Measurements from ENCODE around the gene DRICH1. TPM values are rescaled to one million over a fixed set of nuclear protein-coding genes. Genes with fewer than 3 reads are reported as not detected.
A peak's percentile ranks its signal among the peaks of the same experiment; 100 is the strongest.
"Not testable (repeated sequence)": the region's sequence is repeated elsewhere in the genome, so short reads cannot be mapped to it uniquely, and the experiment has no call there.

DRICH1 gene
- total and polyA plus RNA-seq, 9 donors, result 0.32 to 3.6 (median 0.79) TPM; not detected in 1

- Histone ChIP-seq H3K27me3 (no peaks in the 10 kb centered on the region), H3K36me3 (no peaks in the 10 kb centered on the region), H3K4me3 (no peak overlapping the region), H3K4me1 (ENCODE audit: insufficient read depth) (peaks cover 10% of the 10 kb centered on the region), H3K9me3 (no peaks in the 10 kb centered on the region), H3K27ac (no peak overlapping the region)
- intact Hi-C loops (cut with DNase I), result no loop called here
- DNase-seq, result peak in 1 of 5 donors; percentile 15
- WGBS, 3 donors, result 93 to 95% (median 94%) methylated on average over 9 of the region's 9 CpGs
- TF ChIP-seq EP300 (IDR thresholded peaks at IDR 0.05) (no peak), POLR2A (IDR thresholded peaks at IDR 0.05) (no peak), CTCF (IDR thresholded peaks at IDR 0.05) (no peak)
Observed at GRCh38 chr22:23563111-23563510, 69.0 kb downstream of the DRICH1 start.

DNA sequence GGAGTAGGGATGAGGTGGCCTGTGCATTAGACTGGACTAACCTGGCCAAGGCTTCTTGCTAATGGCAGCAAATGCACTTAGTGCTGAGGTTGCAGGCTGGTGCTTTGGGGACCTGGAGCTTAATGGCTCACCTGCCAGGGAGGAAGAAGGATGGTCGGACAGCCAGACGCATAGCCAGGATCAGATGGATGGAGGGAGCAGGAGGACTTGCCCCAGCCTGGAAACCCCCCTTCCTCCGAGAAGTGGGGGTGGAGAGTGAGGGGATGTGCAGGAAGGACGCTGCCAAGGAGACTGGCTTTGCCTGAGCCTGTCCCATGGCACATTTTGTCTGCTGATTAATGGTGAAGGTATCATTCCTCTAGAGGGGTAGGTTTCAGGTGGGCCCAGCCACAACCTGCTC lies 69.9 kb downstream of the DRICH1 start:
- intact Hi-C loops (cut with DNase I), result no loop called here
- WGBS, 3 donors, result 78 to 93% (median 83%) methylated on average over 4 of the region's 4 CpGs

GRCh38 chr22:23561025-23561510 lies 71.1 kb downstream of the DRICH1 start:
- H3K27me3 ChIP-seq; intact Hi-C loops (cut with DNase I); H3K27ac ChIP-seq; H3K4me3 ChIP-seq; H3K9me3 ChIP-seq; H3K4me1 ChIP-seq (ENCODE audit: insufficient read depth); H3K36me3 ChIP-seq: not testable (repeated sequence)
- WGBS, 3 donors, result 73 to 84% (median 84%) methylated on average over 7 to 24 of the region's 24 CpGs
- DNase-seq, result peak in 1 of 5 donors; percentile 14

More for the DNA sequence above, 69.9 kb downstream of the DRICH1 start:
- no peaks in the 10 kb centered on the region for H3K27me3 ChIP-seq
- H3K9me3 ChIP-seq, result no peaks in the 10 kb centered on the region
- no peaks in the 10 kb centered on the region for H3K36me3 ChIP-seq
- H3K27ac ChIP-seq, result no peak overlapping the region
- no peak for DNase-seq
- TF ChIP-seq POLR2A (IDR thresholded peaks at IDR 0.05) (no peak), EP300 (IDR thresholded peaks at IDR 0.05) (no peak), CTCF (IDR thresholded peaks at IDR 0.05) (no peak)
- H3K4me3 ChIP-seq, result no peak overlapping the region
- H3K4me1 ChIP-seq (ENCODE audit: insufficient read depth), result peaks cover 10% of the 10 kb centered on the region

- intact Hi-C loops (cut with DNase I), result not testable (repeated sequence)
- 13 to 23% (median 21%) methylated on average over 1 of the region's 1 CpG for WGBS, 3 donors
Observed at GRCh38 chr22:23560215-23560614, 71.9 kb downstream of the DRICH1 start.

More at GRCh38 chr22:23560215-23560614, 71.9 kb downstream of the DRICH1 start:
- H3K4me1 ChIP-seq (ENCODE audit: insufficient read depth); H3K27ac ChIP-seq; DNase-seq; H3K36me3 ChIP-seq; H3K27me3 ChIP-seq; H3K4me3 ChIP-seq; H3K9me3 ChIP-seq: not testable (repeated sequence)

Small RNAs within 50 kb of the gene (small RNA-seq; reads per million reads assigned to genes)
- gene AP000346.3, result not detected

Other genes with a start within 250 kb of the DRICH1 start
- under 1 TPM in 1 of 7 donors, not detected in 6; 0.34 TPM for gene IGLL1, start 52.0 kb downstream of the DRICH1 start, total RNA-seq
- not detected for gene IGLL1, start 52.0 kb downstream of the DRICH1 start, polyA plus RNA-seq
- gene RGL4, start 58.7 kb upstream of the DRICH1 start, total RNA-seq, result under 1 TPM in 1 of 7 donors, not detected in 6; 0.20 TPM
- gene RGL4, start 58.7 kb upstream of the DRICH1 start, polyA plus RNA-seq, result under 1 TPM in 1 of 2 donors, not detected in 1; 0.31 TPM
- 10 to 100 TPM in 5 of 7 donors, 1 to 10 TPM in 2; 4.8 to 21.6 (median 17.8) TPM for gene ZNF70, start 118.8 kb upstream of the DRICH1 start, total RNA-seq
- gene ZNF70, start 118.8 kb upstream of the DRICH1 start, polyA plus RNA-seq, result 1 to 10 TPM; 3.8 to 6.4 TPM
- gene VPREB3, start 122.1 kb upstream of the DRICH1 start, total RNA-seq, result 1 to 10 TPM in 1 of 7 donors, not detected in 6; 2.8 TPM
- gene VPREB3, start 122.1 kb upstream of the DRICH1 start, polyA plus RNA-seq, result not detected
- 1 to 10 TPM in 4 of 7 donors, under 1 TPM in 3; 0.48 to 6.5 (median 1.1) TPM for gene C22orf15, start 130.7 kb upstream of the DRICH1 start, total RNA-seq
- gene C22orf15, start 130.7 kb upstream of the DRICH1 start, polyA plus RNA-seq, result under 1 TPM; 0.28 to 0.77 TPM
- gene CHCHD10, start 135.7 kb upstream of the DRICH1 start, total RNA-seq, result 10 to 100 TPM in 6 of 7 donors, 1 to 10 TPM in 1; 2.7 to 40.5 (median 22.9) TPM
- gene CHCHD10, start 135.7 kb upstream of the DRICH1 start, polyA plus RNA-seq, result 10 to 100 TPM; 17.6 to 20.1 TPM
- 10 to 100 TPM in 4 of 7 donors, 1 to 10 TPM in 3; 1.4 to 59.7 (median 12.1) TPM for gene MMP11, start 140.5 kb upstream of the DRICH1 start, total RNA-seq
- 10 to 100 TPM in 1 of 2 donors, 1 to 10 TPM in 1; 1.4 to 11.4 TPM for gene MMP11, start 140.5 kb upstream of the DRICH1 start, polyA plus RNA-seq
- 100 to 1,000 TPM in 1 of 7 donors, 10 to 100 TPM in 6; 47.1 to 107 (median 87.3) TPM for gene SMARCB1, start 154.6 kb upstream of the DRICH1 start, total RNA-seq
- 10 to 100 TPM; 75.4 to 87.0 TPM for gene SMARCB1, start 154.6 kb upstream of the DRICH1 start, polyA plus RNA-seq
- gene DERL3, start 206.7 kb upstream of the DRICH1 start, total RNA-seq, result 1 to 10 TPM in 5 of 7 donors, under 1 TPM in 2; 0.76 to 3.9 (median 2.0) TPM
- 1 to 10 TPM in 1 of 2 donors, under 1 TPM in 1; 0.45 to 1.5 TPM for gene DERL3, start 206.7 kb upstream of the DRICH1 start, polyA plus RNA-seq
- 10 to 100 TPM; 14.2 to 25.3 (median 17.2) TPM for gene SLC2A11, start 225.6 kb upstream of the DRICH1 start, total RNA-seq
- 10 to 100 TPM; 13.7 to 15.0 TPM for gene SLC2A11, start 225.6 kb upstream of the DRICH1 start, polyA plus RNA-seq